Heart right ventricle (tissue), 16 donors: ENCODE data around the gene CDH23. TPM values are rescaled to one million over a fixed set of nuclear protein-coding genes. Genes with fewer than 3 reads are reported as not detected.

Source experiments
- ATAC-seq, 8 donors: fragments of 200-7000 bp; cut with Tn5 transposase; one replicate each; pipeline ENCODE4 v1.9.1; 2020; ENCODE audit warnings: mild to moderate bottlenecking in 8 of 8, moderate library complexity in 8 of 8, moderate number of reproducible peaks in 1 of 8
- DNase-seq, 2 donors: peaks; one replicate each; pipeline ENCODE4 v3.0.0-alpha.2; 2020
- H3K27ac ChIP-seq, 10 donors: fragments of 200-600 bp; sonication (generic) in 2 of 10; one replicate each; pipeline versions ENCODE4 v1.5.0 to v1.8.0; 2020 to 2022; ENCODE audit warnings: mild to moderate bottlenecking in 3 of 10
- H3K27me3 ChIP-seq, 7 donors: fragments of 200-600 bp; one replicate each; pipeline ENCODE4 v1.8.0; 2021 to 2022; ENCODE audit warnings: mild to moderate bottlenecking in 2 of 7
- H3K36me3 ChIP-seq, 9 donors: fragments of 200-600 bp; sonication (generic) in 1 of 9; one replicate each; pipeline versions ENCODE4 v1.5.0 to v1.8.0; 2020 to 2022; ENCODE audit warnings: mild to moderate bottlenecking in 2 of 9
- H3K4me1 ChIP-seq, 9 donors: fragments of 200-600 bp; sonication (generic) in 1 of 9; one replicate each; pipeline versions ENCODE4 v1.5.0 to v1.8.0; 2020 to 2022; ENCODE audit warnings: mild to moderate bottlenecking in 4 of 9
- H3K4me3 ChIP-seq, 10 donors: fragments of 200-600 bp; sonication (generic) in 2 of 10; one replicate each; pipeline versions ENCODE4 v1.5.0 to v1.8.0; 2020 to 2022; ENCODE audit warnings: mild to moderate bottlenecking in 7 of 10, moderate library complexity in 2 of 10
- H3K9me3 ChIP-seq, 11 donors: fragments of 200-600 bp in 10 of 11; sonication (generic) in 2 of 11; one replicate each; pipeline versions ENCODE4 v1.5.0 to v1.8.0; 2013 to 2022; ENCODE audit warnings: mild to moderate bottlenecking in 2 of 11, control low read depth in 1 of 11, moderate library complexity in 1 of 11
- CTCF ChIP-seq, 9 donors: fragments of 200-600 bp; sonication (generic) in 2 of 9; IDR thresholded peaks; one replicate each; pipeline versions ENCODE4 v1.5.0 to v1.8.0; 2021 to 2022; ENCODE audit warnings: antibody characterized with exemption in 9 of 9, mild to moderate bottlenecking in 5 of 9, moderate library complexity in 1 of 9
- WGBS, 2 donors: extraction: QIAGEN DNeasy Blood & Tissue Kit; methylation state at CpG; one replicate each; pipeline ENCODE4 v1.1.7; 2013; ENCODE audit warnings: inconsistent platforms in 1 of 2; 5-methylcytosine and 5-hydroxymethylcytosine counted together
- intact Hi-C, 10 donors: fragments of 100-400 bp; cut with DNase I; formaldehyde crosslinking; loops; one replicate each; pipeline versions ENCODE4 v1.11.1 to v1.14.2; 2022
- polyA plus RNA-seq, 2 donors: library from polyadenylated mRNA; stranded (reverse); fragments of 200-250 nt; gene quantifications; one replicate each; pipeline ENCODE4 v1.2.3, GENCODE V29; 2013
- total RNA-seq, 10 donors: library from RNA; stranded (reverse); fragmentation: NEBNext Ultra II Directional in 3 of 10; extraction: Animal tissue kit (Norgen Biotek cat#: 25700) in 3 of 10; gene quantifications; one replicate each; pipeline versions ENCODE4 v1.2.1 to v1.2.4, GENCODE V29; 2021 to 2023
- donor health status: Arrhythmogenic right ventricular cardiomyopathy.
- donor health status: ischemic (EF 13 %, LVEDD 7.1; RV severe dilation, severe dysfunction).
- donor health status: healthy with polysubstance abuse.
- donor health status: DM: no; HTN: yes; CAD: no.
- donor health status: DM: no; HTN: no; CAD: no.
- donor health status: ischemic (EF 25% LVEDD 6.9; RV normal size, moderate dysfunction).
- donor health status: ischemic (EF 25% LVEDD 5.7; RV mildly dilated, moderate dysfunction).
- donor health status: healthy.
- donor health status: DM: yes; HTN: yes; CAD: no.
- donor health status: Ischemic cardiomyopathy.
- donor health status: ischemic (EF 35%, LVEDD 5.7; RV mildly dilated, moderate dysfunction).
- donor health status: nonischemic (EF 11% LVEDD 7.7; RV severe dilation, severe dysfunction).
- donor health status: DM: yes; HTN: yes; CAD: no.
- donor health status: PGD.
- donor health status: ischemic (EF 29% LVEDD 5.4; RV normal size, mild dysfunction).
- donor health status: nonischemic (EF 23%, LVEDD 6.1; RV moderate dilation, normal function).

CDH23 gene
- total and polyA plus RNA-seq, 12 donors: 1.1 to 7.7 (median 4.6) TPM

GRCh38 chr10:71627956-71628355, 231.2 kb downstream of the CDH23 start:
- no peak for ATAC-seq
- H3K27ac ChIP-seq: no peak overlapping the region
- intact Hi-C loops: no loop called here

GRCh38 chr10:71629131-71629530, 232.4 kb downstream of the CDH23 start:
- H3K27me3 ChIP-seq: no peaks in the 10 kb centered on the region
- WGBS, 2 donors: 73 to 81% methylated on average over 4 of the region's 4 CpGs
- TF ChIP-seq CTCF (IDR thresholded peaks at IDR 0.05): no peak
- H3K36me3 ChIP-seq: no peaks in the 10 kb centered on the region
- no peak overlapping the region for H3K27ac ChIP-seq
- intact Hi-C loops: no loop called here
- DNase-seq (no peak), ATAC-seq (no peak)
- peaks cover 0 to 5% (median 0%) of the 10 kb centered on the region in 9 donors for H3K4me1 ChIP-seq
- no peak overlapping the region for H3K4me3 ChIP-seq
- no peaks in the 10 kb centered on the region for H3K9me3 ChIP-seq

More at GRCh38 chr10:71627956-71628355, 231.2 kb downstream of the CDH23 start:
- H3K27me3 ChIP-seq: no peaks in the 10 kb centered on the region
- no peaks in the 10 kb centered on the region for H3K36me3 ChIP-seq
- DNase-seq: no peak
- H3K4me1 ChIP-seq: peaks cover 0 to 11% (median 5%) of the 10 kb centered on the region in 9 donors
- H3K9me3 ChIP-seq: no peaks in the 10 kb centered on the region
- H3K4me3 ChIP-seq: no peak overlapping the region
- 73 to 78% methylated on average over 7 of the region's 7 CpGs for WGBS, 2 donors
- TF ChIP-seq CTCF (IDR thresholded peaks at IDR 0.05): no peak

- TF ChIP-seq CTCF (IDR thresholded peaks at IDR 0.05): no peak
- no peak overlapping the region for H3K27ac ChIP-seq
These were observed 233.4 kb downstream of the CDH23 start for GRCh38 chr10:71630168-71630567.

GRCh38 chr10:71631007-71631861, 234.5 kb downstream of the CDH23 start:
- WGBS, 2 donors: 88 to 91% methylated on average over 6 of the region's 6 CpGs
- intact Hi-C loops: no loop called here
- no peak for DNase-seq

More at GRCh38 chr10:71630168-71630567, 233.4 kb downstream of the CDH23 start:
- H3K9me3 ChIP-seq: no peaks in the 10 kb centered on the region
- no peak overlapping the region for H3K4me3 ChIP-seq
- 94 to 96% methylated on average over 5 of the region's 5 CpGs for WGBS, 2 donors
- no peaks in the 10 kb centered on the region for H3K36me3 ChIP-seq
- no peaks in the 10 kb centered on the region for H3K27me3 ChIP-seq
- DNase-seq (no peak), ATAC-seq (no peak)
- peaks cover 0 to 13% (median 6%) of the 10 kb centered on the region in 9 donors for H3K4me1 ChIP-seq
- intact Hi-C loops: no loop called here

More at GRCh38 chr10:71631007-71631861, 234.5 kb downstream of the CDH23 start:
- no peak overlapping the region for H3K4me3 ChIP-seq
- no peaks in the 10 kb centered on the region for H3K9me3 ChIP-seq
- H3K4me1 ChIP-seq: peaks cover 0 to 18% (median 6%) of the 10 kb centered on the region in 9 donors
- TF ChIP-seq CTCF (IDR thresholded peaks at IDR 0.05): no peak
- ATAC-seq: no peak
- no peaks in the 10 kb centered on the region for H3K36me3 ChIP-seq
- H3K27ac ChIP-seq: no peak overlapping the region
- no peaks in the 10 kb centered on the region for H3K27me3 ChIP-seq
